Activated CD4-positive, alpha-beta memory T cell treated with anti-CD3 and anti-CD28 coated beads for 36 hours (primary cell): ENCODE results near the gene SEC14L5. TPM values are rescaled to one million over a fixed set of nuclear protein-coding genes. Genes with fewer than 3 reads are reported as not detected.

Experiments used
- CTCF ChIA-PET: fragments of 350-600 bp; sonication (Branson Sonifier 250); formaldehyde crosslinking; loops from one replicate; lab custom pipeline; 2021; ENCODE audit warnings: antibody characterized with exemption, inconsistent platforms; lab: Charles Lee
- POLR2A ChIA-PET: fragments of 350-600 bp; sonication (Branson Sonifier 250); formaldehyde crosslinking; loops from one replicate; lab custom pipeline; 2021; ENCODE audit warnings: antibody characterized with exemption; lab: Charles Lee
- DNase-seq: peaks from one replicate; pipeline ENCODE4 v3.0.0-alpha.2; 2020
- H3K27ac Mint-ChIP-seq: one replicate; pipeline ENCODE4 v1.8.0; 2021; ENCODE audit warnings: mixed read lengths
- H3K27me3 Mint-ChIP-seq: one replicate; pipeline ENCODE4 v1.8.0; 2021; ENCODE audit warnings: mixed read lengths
- H3K36me3 Mint-ChIP-seq: one replicate; pipeline ENCODE4 v1.8.0; 2021; ENCODE audit warnings: mixed read lengths
- H3K4me1 Mint-ChIP-seq: one replicate; pipeline ENCODE4 v1.8.0; 2021; ENCODE audit warnings: low read depth, mixed read lengths
- H3K4me3 Mint-ChIP-seq: one replicate; pipeline ENCODE4 v1.8.0; 2021; ENCODE audit warnings: mild to moderate bottlenecking, mixed read lengths
- H3K9me3 Mint-ChIP-seq: one replicate; pipeline ENCODE4 v1.8.0; 2021; ENCODE audit warnings: mixed read lengths
- intact Hi-C: fragments of 100-400 bp; cut with micrococcal nuclease; formaldehyde crosslinking; loops from one replicate; pipeline ENCODE4 v1.15.1; 2023
- total RNA-seq, 2 experiments: library from RNA; stranded (reverse); gene quantifications; one replicate each; pipeline ENCODE4 v1.2.3, GENCODE V29; 2021

SEC14L5 gene
- total RNA-seq, 2 experiments from 2014 or later: 0.07 TPM; not detected in 1

DNA sequence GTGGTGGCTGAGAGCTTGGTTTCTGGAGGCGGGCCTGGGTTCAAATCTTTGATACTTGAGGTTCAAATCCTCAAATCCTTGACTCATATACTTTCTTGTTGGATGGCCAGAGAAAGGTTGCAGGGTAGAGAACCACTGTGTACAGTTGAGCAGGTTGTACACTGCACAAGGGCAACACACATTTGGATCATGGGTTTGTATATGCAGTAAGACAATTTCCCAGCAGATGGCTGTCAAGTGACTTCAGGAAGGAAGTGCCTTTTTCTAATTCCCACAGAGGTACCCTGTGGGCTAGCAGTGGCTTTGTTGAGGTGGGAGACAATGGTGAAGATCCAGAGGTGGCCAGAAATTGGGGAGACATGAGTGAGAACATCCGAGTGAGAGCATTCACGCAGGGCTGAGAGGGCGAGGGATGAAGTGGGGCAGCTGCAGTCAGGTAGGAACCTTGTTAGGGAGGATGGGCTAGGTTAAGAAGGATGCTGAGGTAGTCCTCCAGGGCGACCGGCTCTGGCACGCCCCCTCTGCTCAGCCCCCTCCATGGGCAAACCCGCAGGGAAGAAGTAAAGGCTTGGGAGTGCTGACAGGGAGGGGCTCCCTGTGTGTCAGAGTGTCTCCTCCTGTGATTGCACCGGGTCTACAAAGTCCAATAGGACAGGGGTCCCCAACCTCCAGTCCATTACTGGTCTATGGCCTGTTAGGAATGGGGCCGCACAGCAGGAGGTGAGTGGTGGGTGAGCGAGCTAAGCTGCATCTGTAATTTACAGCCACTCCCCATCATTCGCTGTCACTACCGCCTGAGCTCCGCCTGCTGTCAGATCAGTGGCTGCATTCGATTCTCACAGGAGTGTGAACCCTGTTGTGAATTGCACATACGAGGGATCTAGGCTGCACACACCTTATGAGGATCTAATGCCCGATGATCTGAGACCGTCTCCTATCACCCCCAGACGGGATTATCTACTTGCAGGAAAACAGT lies 104.9 kb downstream of the SEC14L5 start:
- Mint-ChIP-seq H3K27ac (no peak overlapping the region), H3K9me3 (no peaks in the 10 kb centered on the region), H3K4me3 (no peak overlapping the region), H3K27me3 (no peaks in the 10 kb centered on the region), H3K36me3 (no peaks in the 10 kb centered on the region), H3K4me1 (no peaks in the 10 kb centered on the region)
- DNase-seq: no peak
- ChIA-PET CTCF (no interaction called here), POLR2A (no interaction called here)
- intact Hi-C loops: no loop called here

DNA sequence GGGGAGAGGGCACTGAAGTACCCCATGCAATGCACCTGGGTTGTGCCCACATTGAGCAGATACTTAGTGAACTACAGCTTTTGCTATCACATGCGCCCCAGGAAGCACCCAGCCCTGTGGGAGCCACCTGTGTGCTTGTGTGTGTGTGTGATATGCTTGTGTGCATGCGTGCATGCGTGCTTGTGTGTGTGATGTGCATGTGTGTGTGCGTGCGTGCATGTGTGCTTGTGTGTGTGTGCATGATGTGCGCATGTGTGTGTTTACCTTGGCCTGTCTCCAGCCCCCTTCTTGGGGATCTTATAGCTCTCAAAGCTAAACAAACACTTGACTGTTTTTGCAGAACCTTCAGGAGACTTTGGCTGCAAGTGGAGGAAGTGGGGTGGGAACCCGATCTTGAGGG lies 106.8 kb downstream of the SEC14L5 start:
- H3K4me1 Mint-ChIP-seq: no peaks in the 10 kb centered on the region
- no peaks in the 10 kb centered on the region for H3K9me3 Mint-ChIP-seq
- CTCF ChIA-PET: interaction anchor here (1.0 kb wide), 1 partner anchor 20 kb away, joined by 3 read pairs; no protein-coding TSS in a partner anchor

DNA sequence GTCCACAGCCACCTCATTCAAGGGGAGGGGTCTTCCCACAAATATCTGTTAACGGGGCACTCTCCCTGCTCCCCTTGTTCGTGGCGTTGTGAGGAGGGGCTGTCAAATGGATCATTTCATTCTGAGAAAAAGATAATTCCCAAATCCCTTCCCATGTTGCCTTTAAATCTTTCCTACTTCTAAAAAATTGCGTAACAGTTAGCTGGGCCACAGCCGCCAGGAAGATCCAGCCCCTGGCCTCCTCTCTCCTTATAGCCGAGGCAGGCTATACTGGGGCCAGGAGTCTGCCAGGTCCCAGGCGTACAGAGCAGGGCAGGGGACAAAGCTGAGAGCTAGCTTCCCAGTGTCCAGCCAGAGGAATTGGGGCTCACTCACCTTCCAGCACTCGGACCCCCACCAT lies 107.2 kb downstream of the SEC14L5 start:
- intact Hi-C loops: no loop called here
- H3K36me3 Mint-ChIP-seq: no peaks in the 10 kb centered on the region
- POLR2A ChIA-PET: no interaction called here
- CTCF ChIA-PET: no interaction called here
- H3K4me3 Mint-ChIP-seq: no peak overlapping the region
- DNase-seq: no peak
- H3K4me1 Mint-ChIP-seq: no peaks in the 10 kb centered on the region
- H3K9me3 Mint-ChIP-seq: no peaks in the 10 kb centered on the region
- H3K27me3 Mint-ChIP-seq: no peaks in the 10 kb centered on the region
- H3K27ac Mint-ChIP-seq: no peak overlapping the region

More for the DNA sequence above, 106.8 kb downstream of the SEC14L5 start:
- H3K4me3 Mint-ChIP-seq: no peak overlapping the region
- DNase-seq: no peak
- no peak overlapping the region for H3K27ac Mint-ChIP-seq
- no peaks in the 10 kb centered on the region for H3K27me3 Mint-ChIP-seq
- POLR2A ChIA-PET: no interaction called here
- no peaks in the 10 kb centered on the region for H3K36me3 Mint-ChIP-seq
- intact Hi-C loops: no loop called here

DNA sequence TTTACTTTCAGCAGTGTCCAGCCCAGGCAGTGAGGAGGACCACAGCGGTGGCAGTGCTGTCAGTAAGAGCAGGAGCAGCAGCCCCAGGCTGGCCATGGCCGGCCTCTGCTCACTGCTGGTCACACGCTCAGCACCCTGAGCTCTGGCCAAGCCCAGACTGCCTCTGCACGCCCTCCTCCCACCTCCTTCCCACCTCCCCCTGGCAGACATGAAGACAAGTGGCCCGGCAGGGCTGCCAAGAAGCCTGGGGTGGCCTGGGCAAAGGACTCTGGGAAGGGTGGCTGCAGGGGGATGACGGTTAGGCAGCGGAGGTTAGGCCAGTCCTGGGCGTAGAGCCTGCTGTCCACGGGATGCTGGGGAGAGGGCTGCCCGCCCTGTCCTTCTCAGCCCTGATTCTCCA lies 107.7 kb downstream of the SEC14L5 start, which contains the start of gene C16orf89:
C16orf89 (minus strand) TSS at position 144 of the 400 bp plus-strand sequence; CDS start at position 96, 48 bp downstream.
- CTCF ChIA-PET: no interaction called here
- Mint-ChIP-seq H3K4me3 (no peak within 1 kb of the TSS), H3K36me3 (no peaks in the 10 kb centered on the region), H3K27me3 (no peaks in the 10 kb centered on the region), H3K9me3 (no peaks in the 10 kb centered on the region), H3K4me1 (peaks cover under 1% of the 10 kb centered on the region), H3K27ac (no peak within 1 kb of the TSS)
- POLR2A ChIA-PET: no interaction called here
- DNase-seq: no peak
- intact Hi-C loops: no loop called here

DNA sequence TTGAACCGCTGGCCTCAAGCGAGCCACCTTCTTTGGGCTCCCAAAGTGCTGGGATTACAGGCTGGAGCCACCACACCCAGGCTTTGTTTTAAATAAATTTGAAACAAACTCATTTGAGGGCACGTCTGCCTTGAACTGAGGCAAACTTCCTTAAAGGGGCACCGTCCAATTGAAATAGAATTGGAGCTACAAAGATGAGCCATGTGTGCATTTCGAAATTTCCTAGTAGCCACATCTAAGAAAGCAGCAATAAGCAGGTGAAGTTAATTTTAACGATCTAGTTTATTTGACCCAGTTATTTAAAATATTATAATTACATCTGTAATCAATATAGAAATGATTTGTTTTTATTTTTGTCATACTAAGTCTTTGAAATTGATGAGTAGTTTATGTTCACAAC lies 108.4 kb downstream of the SEC14L5 start:
- H3K27ac Mint-ChIP-seq: no peak overlapping the region
- POLR2A ChIA-PET: no interaction called here
- no peaks in the 10 kb centered on the region for H3K9me3 Mint-ChIP-seq
- no peaks in the 10 kb centered on the region for H3K27me3 Mint-ChIP-seq
- DNase-seq: no peak
- peaks cover 7% of the 10 kb centered on the region for H3K4me1 Mint-ChIP-seq
- intact Hi-C loops: no loop called here
- CTCF ChIA-PET: no interaction called here
- no peaks in the 10 kb centered on the region for H3K36me3 Mint-ChIP-seq
- H3K4me3 Mint-ChIP-seq: no peak overlapping the region

Other genes with a start within 250 kb of the SEC14L5 start
- 10 to 100 TPM; 11.7 to 13.3 TPM for gene ANKS3, start 224.1 kb upstream of the SEC14L5 start, total RNA-seq
- under 1 TPM in 1 of 2 experiments, not detected in 1; 0.31 TPM for gene DNAAF8, start 223.8 kb upstream of the SEC14L5 start, total RNA-seq
- 10 to 100 TPM; 11.3 to 11.4 TPM for gene ZNF500, start 191.2 kb upstream of the SEC14L5 start, total RNA-seq
- gene SEPTIN12, start 170.0 kb upstream of the SEC14L5 start, total RNA-seq: not detected
- gene SMIM22, start 163.0 kb upstream of the SEC14L5 start, total RNA-seq: not detected
- 1 to 10 TPM; 6.2 to 6.3 TPM for gene ROGDI, start 155.7 kb upstream of the SEC14L5 start, total RNA-seq
- gene GLYR1, start 111.0 kb upstream of the SEC14L5 start, total RNA-seq: 10 to 100 TPM; 71.6 to 73.3 TPM
- 10 to 100 TPM; 24.4 TPM for gene UBN1, start 110.8 kb upstream of the SEC14L5 start, total RNA-seq
- gene PPL, start 21.2 kb upstream of the SEC14L5 start, total RNA-seq: under 1 TPM in 1 of 2 experiments, not detected in 1; 0.05 TPM
- 1 to 10 TPM; 7.6 to 7.8 TPM for gene NAGPA, start 75.6 kb downstream of the SEC14L5 start, total RNA-seq
- not detected for gene C16orf89, start 107.6 kb downstream of the SEC14L5 start, total RNA-seq
- 10 to 100 TPM; 12.8 to 14.1 TPM for gene ALG1, start 113.5 kb downstream of the SEC14L5 start, total RNA-seq
- gene EEF2KMT, start 139.5 kb downstream of the SEC14L5 start, total RNA-seq: 10 to 100 TPM; 18.4 to 18.8 TPM